Skeletal muscle cell (primary cell): ENCODE results near the gene CTAG2.
"Not testable (repeated sequence)": the region's sequence is repeated elsewhere in the genome, so short reads cannot be mapped to it uniquely, and the experiment has no call there.

Source experiments
- DNase-seq: peaks from one replicate; pipeline ENCODE4 v3.0.0-alpha.2; 2010; ENCODE audit warnings: low read depth
- H3K4me3 ChIP-seq: 2 replicates; pipeline ENCODE4 v1.5.1; 2011; ENCODE audit warnings: low read depth, mild to moderate bottlenecking, control low read depth, low read length, moderate library complexity

CTAG2 gene

DNA sequence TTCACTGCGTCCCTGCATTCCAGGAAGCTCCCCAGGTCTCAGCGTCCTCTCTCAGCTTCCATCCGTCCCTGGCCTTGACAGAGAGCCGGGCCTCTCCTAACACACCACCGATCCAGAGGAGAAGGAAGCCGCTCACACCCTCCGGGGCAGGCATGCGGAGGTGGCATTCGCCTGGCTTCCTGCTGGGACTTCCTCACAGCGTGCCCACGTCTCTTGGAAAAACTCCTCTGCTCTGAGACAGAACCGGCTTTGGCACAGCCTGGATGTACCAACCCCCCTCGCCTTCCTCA, 3.2 kb downstream of the CTAG2 start:
- no peak overlapping the region for H3K4me3 ChIP-seq
- no peak for DNase-seq

DNA sequence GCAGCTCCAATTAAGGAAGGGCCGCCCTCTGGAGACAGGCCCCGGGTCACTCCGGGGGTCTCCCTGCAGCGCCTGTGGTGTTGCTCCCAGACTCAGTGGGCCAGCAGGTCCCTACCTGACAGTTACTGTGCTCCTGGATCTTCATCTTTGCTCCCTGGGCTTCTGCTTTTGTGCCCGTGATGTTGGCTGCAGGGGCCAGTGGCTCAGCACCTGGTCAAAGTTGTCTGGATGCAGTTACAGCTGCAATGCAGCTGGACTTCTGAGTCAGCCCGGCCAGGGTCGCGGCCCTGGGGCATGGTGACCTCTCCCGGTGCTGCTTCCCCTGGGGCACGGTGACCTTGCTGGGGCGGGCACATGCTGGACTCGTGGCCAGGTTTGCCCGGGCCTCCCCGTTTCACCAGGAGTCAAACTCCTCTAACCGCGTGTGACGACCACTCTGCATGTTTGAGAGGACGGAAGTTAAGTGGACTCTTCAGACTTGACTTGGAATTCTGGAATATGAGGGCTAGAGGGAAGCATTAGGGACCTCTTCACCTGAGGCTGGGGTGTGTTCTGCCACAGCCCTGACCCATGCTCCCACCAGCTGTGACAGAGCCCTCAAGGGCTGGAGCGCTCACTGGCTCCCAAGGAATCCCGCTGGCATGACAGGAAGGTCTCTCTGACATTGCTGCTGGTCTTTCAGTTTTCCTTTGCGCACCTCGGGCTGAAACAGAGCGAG, 3.7 kb downstream of the CTAG2 start:
- H3K4me3 ChIP-seq = no peak overlapping the region
- DNase-seq = no peak

DNA sequence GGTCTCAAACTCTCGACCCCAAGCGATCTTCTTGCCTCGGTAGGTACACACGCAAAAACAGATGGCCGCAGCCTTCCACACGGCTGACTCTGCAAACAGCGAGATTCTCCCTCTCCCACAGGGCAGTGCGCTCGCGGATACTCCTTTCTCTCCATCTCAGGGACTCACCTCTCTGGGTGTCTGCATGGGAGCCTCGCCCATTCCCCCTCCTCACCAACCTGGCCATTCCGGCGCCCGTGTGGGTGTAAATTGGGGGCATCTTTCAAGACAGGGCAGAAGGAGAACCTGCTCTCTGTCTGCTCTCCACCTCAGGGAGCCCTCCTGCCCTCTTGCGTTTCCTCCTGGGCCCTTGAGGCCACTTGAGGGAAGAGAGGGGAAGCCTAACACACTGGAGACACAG, 4.4 kb downstream of the CTAG2 start:
- DNase-seq = no peak
- H3K4me3 ChIP-seq = no peak overlapping the region

DNA sequence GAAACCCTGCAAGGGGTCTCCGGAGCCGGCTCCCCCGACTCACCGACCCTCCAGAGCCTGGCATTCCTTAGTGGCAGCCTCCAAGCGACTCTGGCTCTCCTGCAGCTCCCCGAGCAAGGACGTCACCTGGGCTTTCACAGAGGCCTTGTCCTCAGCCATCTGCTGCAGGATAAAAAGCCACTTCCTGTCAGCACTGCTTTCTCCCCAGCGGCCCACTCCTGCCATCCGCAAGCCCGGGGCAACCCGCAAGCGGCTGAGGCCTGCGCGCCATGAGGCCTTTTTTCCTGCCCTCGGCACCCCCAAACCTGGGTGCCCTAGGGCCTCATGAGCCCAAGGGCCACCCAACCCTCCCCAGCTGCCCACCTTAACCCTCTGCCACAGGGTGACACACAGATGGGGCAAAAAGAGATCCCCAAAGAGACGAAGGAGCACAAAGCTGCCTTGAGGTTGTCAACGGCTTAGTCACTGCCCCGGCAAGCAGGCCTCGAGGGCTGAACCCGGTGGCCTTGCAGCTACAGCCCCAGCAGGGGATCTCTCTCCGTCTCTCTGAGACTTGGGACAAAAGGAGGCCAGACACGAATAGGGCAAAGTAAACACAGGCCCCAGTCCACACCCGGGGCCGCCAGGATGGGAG, 7.5 kb downstream of the CTAG2 start:
- not testable (repeated sequence) for H3K4me3 ChIP-seq, DNase-seq

DNA sequence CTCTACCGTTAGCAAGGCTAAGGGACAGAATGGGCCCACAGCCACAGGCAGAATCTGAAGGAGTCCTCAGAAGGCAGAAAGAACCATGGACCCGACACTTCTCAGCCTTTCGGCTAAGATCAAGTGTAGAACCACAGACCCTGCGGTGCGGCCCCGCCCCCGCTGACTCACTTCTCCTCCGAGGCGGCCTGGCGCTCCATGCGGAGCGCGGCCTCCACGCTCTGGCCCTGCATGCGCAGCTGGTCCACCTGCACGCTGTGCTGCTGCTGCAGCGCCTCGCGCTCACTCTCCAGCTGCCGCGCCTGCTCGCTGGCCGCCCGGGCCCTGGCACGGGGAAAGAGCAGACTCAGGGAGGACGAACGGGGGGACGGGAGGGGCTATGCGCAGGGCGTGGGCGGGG, 9.7 kb downstream of the CTAG2 start:
- not testable (repeated sequence) for H3K4me3 ChIP-seq, DNase-seq

DNA sequence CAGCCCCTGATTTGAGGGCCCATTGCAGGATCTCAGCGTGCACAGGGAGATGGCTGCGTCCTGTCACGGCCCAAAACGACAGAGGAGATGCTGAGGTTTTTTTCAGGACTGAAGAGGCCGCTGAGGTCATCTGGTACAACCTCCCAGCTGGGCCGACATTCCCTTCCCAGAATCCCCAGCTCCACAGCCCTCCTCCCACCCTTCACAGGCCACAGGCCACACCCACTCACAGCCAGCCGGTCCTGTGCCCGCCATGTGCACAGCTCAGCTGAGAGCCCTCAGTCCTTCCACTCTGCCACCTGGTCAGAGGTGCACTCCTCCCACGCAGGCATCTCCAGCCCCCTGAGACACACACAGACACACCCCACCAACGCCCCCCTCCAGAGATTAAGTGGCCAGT, 11.6 kb downstream of the CTAG2 start:
- not testable (repeated sequence) for DNase-seq

DNA sequence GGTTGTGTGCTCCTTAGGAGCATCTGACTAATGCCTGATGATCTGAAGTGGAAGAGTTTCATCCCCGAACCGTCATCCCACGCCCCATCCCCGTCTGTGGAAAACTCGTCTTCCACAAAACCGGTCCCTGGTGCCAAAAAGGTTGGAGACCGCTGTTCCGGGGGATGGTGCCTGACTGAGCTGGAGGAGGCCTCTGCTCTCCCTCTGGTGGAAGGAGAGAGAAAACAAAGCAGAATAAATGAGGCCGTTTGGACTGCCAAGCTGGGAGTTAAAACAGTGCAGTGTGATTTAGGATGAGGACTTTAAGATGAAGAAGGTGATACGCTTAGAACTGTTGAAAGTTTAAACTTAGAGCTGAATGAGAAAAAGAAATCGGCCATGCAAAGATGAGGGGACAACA, 19.7 kb downstream of the CTAG2 start:
- not testable (repeated sequence) for H3K4me3 ChIP-seq, DNase-seq

More for the DNA sequence above, 11.6 kb downstream of the CTAG2 start:
- H3K4me3 ChIP-seq = not testable (repeated sequence)

DNA sequence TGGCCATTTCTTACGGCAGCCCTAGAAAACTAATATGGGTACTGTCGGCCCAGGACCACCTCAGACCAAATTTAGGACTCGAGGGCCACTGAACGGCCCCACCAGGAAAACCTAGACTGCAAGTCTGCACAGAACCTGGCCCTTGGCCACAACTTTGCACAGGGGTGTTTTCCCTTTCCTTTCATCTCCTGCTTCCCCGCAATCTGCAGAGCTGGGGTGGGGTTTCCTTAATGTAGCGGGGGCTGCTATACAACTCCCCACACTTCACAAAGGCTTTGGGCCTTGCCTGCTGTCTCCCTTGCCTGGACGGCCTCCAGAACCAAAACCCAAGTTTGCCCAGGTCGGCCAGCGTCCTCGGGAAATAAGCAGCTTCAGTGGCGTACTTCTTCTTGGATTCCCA, 22.4 kb downstream of the CTAG2 start:
- not testable (repeated sequence) for DNase-seq, H3K4me3 ChIP-seq

DNA sequence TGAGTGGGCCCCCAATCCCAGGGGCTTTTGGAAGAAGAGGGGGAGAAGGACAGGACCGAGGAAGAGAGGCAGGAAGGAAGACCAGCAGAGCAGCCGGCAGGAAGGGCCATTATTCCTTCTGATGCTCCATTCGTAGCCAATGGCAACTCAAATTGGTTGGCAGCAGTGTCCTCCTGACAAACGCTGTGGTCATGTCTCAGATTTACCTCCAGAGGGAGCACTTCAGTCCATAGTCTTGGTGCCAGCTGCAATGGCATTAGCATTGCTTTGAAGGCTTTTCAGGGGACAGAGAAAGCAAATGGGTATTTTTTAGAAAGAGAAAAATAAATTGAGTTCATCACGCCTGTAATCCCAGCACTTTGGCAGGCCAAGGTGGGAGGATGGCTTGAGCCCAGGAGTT, 24.4 kb downstream of the CTAG2 start:
- not testable (repeated sequence) for DNase-seq, H3K4me3 ChIP-seq

DNA sequence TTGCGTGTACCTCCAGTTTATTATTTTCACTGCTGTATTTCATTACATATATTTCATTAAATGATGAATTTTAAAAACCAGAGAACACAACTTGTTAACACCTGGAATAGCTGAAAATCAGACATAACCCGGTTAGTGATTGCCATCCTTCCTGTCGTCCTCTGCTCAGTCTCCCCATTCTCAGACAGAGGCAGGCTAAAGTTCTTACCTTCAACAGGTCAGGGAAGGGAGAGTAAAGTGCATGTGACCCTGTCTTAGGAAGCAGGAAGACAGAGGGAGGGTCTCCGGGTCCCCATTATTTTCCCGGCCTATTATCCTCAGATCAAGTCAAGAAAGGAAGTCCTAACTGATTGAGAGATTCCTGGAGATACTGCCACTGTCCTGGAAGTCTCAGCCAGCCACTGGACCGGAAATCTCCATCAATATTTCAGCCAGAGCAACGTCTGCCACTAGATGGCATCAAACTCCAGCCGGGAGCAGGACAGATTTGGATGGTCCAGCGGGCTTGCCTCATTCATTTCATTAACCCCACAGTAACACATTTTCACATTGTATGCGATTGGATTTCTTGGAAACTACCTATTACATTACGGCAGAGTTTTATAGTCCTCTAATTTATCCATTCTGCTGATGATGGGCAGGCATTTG, 32.5 kb downstream of the CTAG2 start:
- not testable (repeated sequence) for H3K4me3 ChIP-seq, DNase-seq

DNA sequence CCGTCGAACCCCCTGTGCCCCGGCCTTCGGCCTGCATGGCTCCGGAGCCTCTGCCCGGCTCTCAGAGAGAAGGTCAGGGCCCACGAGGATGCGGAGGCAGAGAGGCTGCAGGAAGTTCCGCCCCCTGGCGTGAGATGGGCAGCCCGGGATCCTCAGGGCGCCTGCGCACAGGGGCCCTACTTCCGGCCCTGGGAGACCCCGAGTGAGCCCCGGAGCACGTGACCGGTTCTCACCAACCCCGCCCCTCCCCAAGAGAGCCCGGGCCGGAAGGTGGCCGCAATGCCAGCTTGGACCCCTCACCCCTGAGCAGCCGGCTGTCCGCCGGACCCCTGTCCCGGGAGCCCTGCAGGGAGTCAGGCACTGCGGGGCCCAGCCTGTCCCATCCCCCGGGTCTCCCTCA, 34.2 kb downstream of the CTAG2 start, which contains the start of gene CTAG1B:
Gene CTAG1B, minus strand, starts transcription at position 101 of the 400 bp plus-strand sequence. Its CDS starts 64 bp downstream, at position 37.
- not testable (repeated sequence) for DNase-seq, H3K4me3 ChIP-seq

DNA sequence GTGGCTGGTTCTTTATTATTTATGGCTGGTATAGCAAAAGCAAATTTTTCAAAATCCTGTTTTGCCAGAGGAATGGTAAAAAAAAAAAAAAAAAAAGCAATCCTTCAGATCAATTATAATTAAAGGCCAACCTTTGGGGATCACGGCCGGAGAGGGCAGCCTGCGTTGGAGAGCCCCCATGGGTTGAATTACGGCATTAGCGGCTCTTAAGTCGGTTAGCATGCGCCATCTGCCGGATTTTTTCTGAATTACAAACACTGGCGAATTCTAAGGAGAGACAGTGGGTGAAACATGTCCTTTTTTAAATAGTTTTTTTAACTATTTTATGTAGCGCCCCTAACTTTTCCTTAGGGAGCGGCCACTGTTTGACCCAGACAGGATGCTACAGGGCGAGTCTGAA, 39.8 kb downstream of the CTAG2 start:
- not testable (repeated sequence) for H3K4me3 ChIP-seq, DNase-seq

DNA sequence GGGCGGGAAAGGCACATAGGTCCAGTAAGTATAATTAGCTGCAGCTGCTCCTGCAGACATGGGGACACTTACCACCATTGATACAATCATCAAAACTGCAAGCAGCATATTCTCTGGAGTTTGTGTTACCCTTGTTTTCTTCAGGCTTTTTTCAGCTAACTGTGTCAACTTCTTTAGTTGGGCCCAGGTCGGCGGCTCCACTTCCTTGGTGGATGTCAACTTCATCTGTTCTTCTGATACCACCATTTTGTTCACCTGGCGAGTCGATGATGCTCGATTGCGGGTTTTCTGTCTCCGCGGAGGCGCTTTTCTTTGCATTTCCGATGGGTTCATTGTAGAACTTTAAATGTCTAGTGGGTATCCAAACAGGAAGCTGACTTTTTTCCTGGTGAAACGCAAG, 42.2 kb downstream of the CTAG2 start:
- DNase-seq, H3K4me3 ChIP-seq: not testable (repeated sequence)

DNA sequence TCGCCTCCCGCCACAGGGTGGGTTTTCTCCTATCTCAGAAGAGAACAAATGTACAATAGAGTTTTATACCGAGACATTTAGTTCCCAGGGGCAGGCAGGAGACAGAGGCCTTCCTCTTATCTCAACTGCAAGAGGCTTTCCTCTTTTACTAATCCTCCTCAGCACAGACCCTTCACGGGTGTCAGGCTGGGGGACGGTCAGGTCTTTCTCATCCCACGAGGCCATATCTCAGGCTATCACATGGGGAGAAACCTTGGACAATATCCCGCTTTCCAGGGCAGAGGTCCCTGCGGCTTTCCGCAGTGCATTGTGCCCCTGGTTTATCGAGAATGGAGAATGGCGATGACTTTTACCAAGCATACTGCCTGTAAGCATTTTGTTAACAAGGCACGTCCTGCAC, 44.6 kb downstream of the CTAG2 start:
- DNase-seq, H3K4me3 ChIP-seq: not testable (repeated sequence)

DNA sequence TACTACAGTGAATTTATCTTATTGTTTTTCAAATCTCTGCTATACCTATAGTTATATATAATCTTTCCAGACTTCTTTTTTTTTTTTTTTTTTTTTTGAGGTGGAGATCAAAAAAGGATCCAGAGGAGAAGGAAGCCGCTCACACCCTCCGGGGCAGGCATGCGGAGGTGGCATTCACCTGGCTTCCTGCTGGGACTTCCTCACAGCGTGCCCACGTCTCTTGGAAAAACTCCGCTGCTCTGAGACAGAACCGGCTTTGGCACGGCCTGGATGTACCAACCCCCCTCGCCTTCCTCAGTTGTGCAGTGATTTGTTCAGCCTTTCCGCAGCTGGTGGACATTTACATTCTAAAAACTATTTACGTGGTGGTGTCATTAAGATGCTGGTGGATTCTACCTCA, 45.4 kb downstream of the CTAG2 start:
- DNase-seq, H3K4me3 ChIP-seq: not testable (repeated sequence)

DNA sequence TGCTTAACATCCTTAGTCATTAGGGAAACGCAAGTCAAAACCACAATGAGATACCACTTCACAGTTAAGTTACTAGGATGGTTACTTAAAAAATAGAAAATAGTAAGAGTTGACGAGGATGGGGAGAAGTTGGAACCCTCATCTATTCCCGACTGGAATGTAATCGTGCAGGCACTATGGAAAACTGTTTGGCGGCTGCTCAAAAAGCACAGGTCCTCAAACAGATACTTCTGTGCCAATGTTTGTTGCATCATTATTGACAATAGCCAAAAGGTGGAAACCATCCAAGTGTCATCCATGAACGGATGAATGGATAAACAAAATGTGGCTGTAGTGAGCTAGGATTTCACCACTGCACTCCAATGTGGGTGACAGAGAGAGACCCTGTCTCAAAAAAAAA, 46.0 kb downstream of the CTAG2 start:
- no peak for DNase-seq
- no peak overlapping the region for H3K4me3 ChIP-seq

DNA sequence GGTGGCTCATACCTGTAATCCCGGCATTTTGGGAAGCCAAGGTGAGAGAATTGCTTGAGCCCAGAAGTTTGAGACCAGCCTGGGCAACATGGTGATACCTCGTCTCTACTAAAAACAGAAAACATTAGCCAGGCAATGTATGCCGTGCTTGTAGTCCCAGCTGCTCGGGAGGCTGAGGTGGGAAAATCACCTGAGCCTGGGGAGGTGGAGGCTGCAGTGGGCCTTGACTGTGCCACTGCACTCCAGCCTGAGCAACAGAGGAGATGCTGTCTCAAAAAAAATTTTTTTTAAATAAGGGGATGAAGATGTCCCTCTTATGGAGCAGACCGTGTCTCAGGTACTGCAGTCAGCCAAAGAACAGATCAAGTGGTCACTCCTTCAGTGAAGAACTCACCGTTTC, 47.8 kb downstream of the CTAG2 start:
- DNase-seq = no peak
- no peak overlapping the region for H3K4me3 ChIP-seq

DNA sequence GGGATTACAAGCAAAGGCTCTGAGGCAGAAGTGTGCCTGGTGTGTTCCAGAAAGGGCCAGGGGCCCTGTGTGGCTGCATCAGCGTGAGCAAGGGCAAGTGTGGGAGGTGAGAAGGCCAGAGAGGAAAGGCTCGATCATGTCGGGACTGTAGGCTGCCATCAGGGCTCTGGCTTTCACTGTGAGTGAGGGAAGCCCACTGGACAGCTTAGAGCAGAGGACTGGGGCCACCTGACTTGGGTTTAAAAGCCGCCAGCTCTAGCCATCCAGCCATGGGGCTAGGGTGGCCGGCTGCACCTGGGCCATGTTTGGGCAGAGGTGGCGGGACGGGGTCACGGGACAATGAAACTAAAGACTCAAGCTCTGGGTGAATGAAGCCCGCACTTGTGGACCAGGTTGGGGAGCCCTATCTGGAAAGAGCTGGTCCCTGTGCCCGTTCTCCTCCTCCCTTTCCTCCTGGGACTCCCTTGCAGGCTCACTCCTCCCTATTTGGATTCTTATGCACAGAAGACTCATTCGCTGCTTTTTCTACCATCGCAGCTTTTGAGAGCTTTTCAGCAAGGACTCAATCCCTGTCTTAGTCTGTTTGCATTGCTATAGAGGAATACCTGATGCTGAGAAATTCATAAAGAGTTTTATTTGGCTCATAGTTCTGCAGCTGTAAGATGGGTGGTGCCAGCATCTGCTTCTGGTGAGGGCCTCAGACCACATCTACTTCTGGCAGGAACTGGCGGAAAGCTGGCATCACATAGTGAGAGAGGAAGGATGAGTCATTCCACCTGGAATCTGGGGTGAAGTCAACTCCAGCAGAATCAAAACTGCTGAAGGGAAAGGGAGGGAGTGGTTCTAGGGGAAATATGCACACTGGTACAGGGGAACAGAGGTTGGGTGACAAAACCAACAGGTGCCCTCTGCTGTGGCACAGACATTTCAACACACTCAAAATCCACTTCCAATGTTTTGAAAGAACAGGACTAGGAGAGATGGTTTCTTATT, 49.6 kb downstream of the CTAG2 start:
- no peak for DNase-seq
- no peak overlapping the region for H3K4me3 ChIP-seq

DNA sequence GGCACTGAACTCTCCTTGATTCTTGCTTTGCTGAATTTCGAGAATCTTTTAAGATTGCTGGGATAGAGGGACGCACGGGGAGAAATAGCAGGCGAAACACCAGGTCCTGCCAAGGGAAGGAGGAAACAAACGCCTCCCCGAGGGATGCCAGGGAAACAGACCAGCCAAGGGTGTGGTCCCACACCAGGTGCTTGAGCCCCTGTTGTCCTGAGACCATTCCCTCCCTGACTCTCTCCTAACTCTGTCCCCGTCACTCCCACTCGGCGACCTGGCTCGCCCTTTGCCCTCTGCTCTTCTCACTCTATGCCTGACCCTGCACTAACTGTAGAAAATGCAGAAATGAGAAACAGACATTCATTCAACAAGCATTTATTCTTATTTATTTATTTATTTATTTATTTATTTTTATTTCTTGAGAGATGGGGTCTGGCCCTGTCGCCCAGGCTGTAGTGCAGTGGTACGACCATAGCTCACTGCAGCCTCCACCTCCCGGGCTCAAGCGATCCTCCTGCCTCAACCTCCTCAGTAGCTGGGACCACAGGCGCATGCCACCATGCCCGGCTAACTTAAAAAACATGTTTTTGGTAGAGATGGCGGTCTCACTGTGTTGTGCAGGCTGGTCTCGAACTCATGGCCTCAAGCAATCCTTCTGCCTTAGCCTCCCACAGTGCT, 50.5 kb downstream of the CTAG2 start:
- H3K4me3 ChIP-seq = no peak overlapping the region
- DNase-seq = no peak
